ENCODE results near the gene CD2. TPM values are rescaled to one million over a fixed set of nuclear protein-coding genes. Genes with fewer than 3 reads are reported as not detected.

The CD2 gene
- total RNA-seq = not detected in 2 replicates

GRCh38 chr1:116754198-116754977, at the start of gene CD2:
CD2 (plus strand) TSS chr1:116754430; CDS start chr1:116754493, 63 bp downstream.
- DNase-seq (ENCODE audit: low read depth) = no peak

GRCh38 chr1:116706123-116706522, 48.1 kb upstream of the CD2 start:
- DNase-seq (ENCODE audit: low read depth) = no peak

More at GRCh38 chr1:116754198-116754977, at the start of gene CD2:
- no peak for TF ChIP-seq CTCF (IDR thresholded peaks at IDR 0.05; ENCODE audit: insufficient read depth, low read depth, low read length)
- no peak within 1 kb of the TSS for H3K4me3 ChIP-seq (ENCODE audit: low read depth, low read length)

GRCh38 chr1:116706841-116707240, 47.4 kb upstream of the CD2 start:
- no peak overlapping the region for H3K4me3 ChIP-seq (ENCODE audit: low read depth, low read length)
- no peak for DNase-seq (ENCODE audit: low read depth)
- no peak for TF ChIP-seq CTCF (IDR thresholded peaks at IDR 0.05; ENCODE audit: insufficient read depth, low read depth, low read length)

More at GRCh38 chr1:116706123-116706522, 48.1 kb upstream of the CD2 start:
- no peak for TF ChIP-seq CTCF (IDR thresholded peaks at IDR 0.05; ENCODE audit: insufficient read depth, low read depth, low read length)
- H3K4me3 ChIP-seq (ENCODE audit: low read depth, low read length) = no peak overlapping the region

GRCh38 chr1:116708255-116708900, 45.9 kb upstream of the CD2 start:
- H3K4me3 ChIP-seq (ENCODE audit: low read depth, low read length) = no peak overlapping the region
- DNase-seq (ENCODE audit: low read depth) = no peak
- TF ChIP-seq CTCF (IDR thresholded peaks at IDR 0.05; ENCODE audit: insufficient read depth, low read depth, low read length) = no peak

- no peak for DNase-seq (ENCODE audit: low read depth)
- TF ChIP-seq CTCF (IDR thresholded peaks at IDR 0.05; ENCODE audit: insufficient read depth, low read depth, low read length) = no peak
- H3K4me3 ChIP-seq (ENCODE audit: low read depth, low read length) = no peak overlapping the region
Observed at GRCh38 chr1:116709666-116710167, 44.5 kb upstream of the CD2 start.

- H3K4me3 ChIP-seq (ENCODE audit: low read depth, low read length) = no peak overlapping the region
- no peak for TF ChIP-seq CTCF (IDR thresholded peaks at IDR 0.05; ENCODE audit: insufficient read depth, low read depth, low read length)
- DNase-seq (ENCODE audit: low read depth) = no peak
Observed at GRCh38 chr1:116710420-116711262, 43.6 kb upstream of the CD2 start.
